H9 (cell line): Measurements from ENCODE around the gene FAM53B. TPM values are rescaled to one million over a fixed set of nuclear protein-coding genes. Genes with fewer than 3 reads are reported as not detected.

Experiments used
- DNase-seq: peaks from one replicate; pipeline ENCODE4 v3.0.0-alpha.2; 2017
- H2AFZ ChIP-seq: one replicate; pipeline ENCODE4 v1.6.1; 2013; ENCODE audit warnings: mild to moderate bottlenecking, low read length, control low read depth, moderate library complexity
- H2AK5ac ChIP-seq: 2 replicates; pipeline ENCODE4 v1.6.1; 2013; ENCODE audit warnings: low read length, control low read depth, mixed read lengths; ENCODE audit not compliant: insufficient read length
- H2BK120ac ChIP-seq: one replicate; pipeline ENCODE4 v1.6.1; 2013; ENCODE audit warnings: low read depth, mild to moderate bottlenecking, low read length, control low read depth, inconsistent platforms; ENCODE audit not compliant: poor library complexity, severe bottlenecking
- H2BK12ac ChIP-seq: 2 replicates; pipeline ENCODE4 v1.6.1; 2013; ENCODE audit warnings: low read length, control low read depth, mixed read lengths, low read depth; ENCODE audit not compliant: insufficient read length
- H2BK15ac ChIP-seq: 2 replicates; pipeline ENCODE4 v1.6.1; 2013; ENCODE audit warnings: low read depth, low read length, control low read depth
- H2BK20ac ChIP-seq: one replicate; pipeline ENCODE4 v1.6.1; 2013; ENCODE audit warnings: low read depth, mild to moderate bottlenecking, low read length, control low read depth, inconsistent platforms; ENCODE audit not compliant: poor library complexity, severe bottlenecking
- H2BK5ac ChIP-seq: 2 replicates; pipeline ENCODE4 v1.6.1; 2013; ENCODE audit warnings: low read length, control low read depth, mixed read lengths; ENCODE audit not compliant: insufficient read length
- H3K14ac ChIP-seq: 2 replicates; pipeline ENCODE4 v1.6.1; 2013; ENCODE audit warnings: low read length, control low read depth; ENCODE audit not compliant: insufficient read depth
- H3K18ac ChIP-seq: 2 replicates; pipeline ENCODE4 v1.6.1; 2013; ENCODE audit warnings: low read depth, mild to moderate bottlenecking, mixed read lengths, low read length, control low read depth; ENCODE audit not compliant: insufficient read length
- H3K23ac ChIP-seq: 2 replicates; pipeline ENCODE4 v1.6.1; 2013; ENCODE audit warnings: low read length, control low read depth, mixed read lengths, low read depth; ENCODE audit not compliant: insufficient read length
- H3K23me2 ChIP-seq: 2 replicates; pipeline ENCODE4 v1.6.1; 2013; ENCODE audit warnings: low read depth, mild to moderate bottlenecking, mixed read lengths, low read length, control low read depth; ENCODE audit not compliant: insufficient read length, poor library complexity, severe bottlenecking
- H3K27ac ChIP-seq: 2 replicates; pipeline ENCODE4 v1.5.1; 2013; ENCODE audit warnings: low read length, control low read depth, mixed read lengths, low read depth; ENCODE audit not compliant: insufficient read length
- H3K27me3 ChIP-seq: 2 replicates; pipeline ENCODE4 v1.6.1; 2013; ENCODE audit warnings: low read length, control low read depth, inconsistent platforms; ENCODE audit not compliant: insufficient read depth
- H3K4ac ChIP-seq: 2 replicates; pipeline ENCODE4 v1.6.1; 2013; ENCODE audit warnings: low read depth, mild to moderate bottlenecking, control low read depth, inconsistent platforms, low read length, moderate library complexity
- H3K4me1 ChIP-seq: 2 replicates; pipeline ENCODE4 v1.6.1; 2013; ENCODE audit warnings: low read length, control low read depth, inconsistent platforms; ENCODE audit not compliant: insufficient read depth
- H3K4me2 ChIP-seq: 2 replicates; pipeline ENCODE4 v1.6.1; 2013; ENCODE audit warnings: low read length, control low read depth, mixed read lengths; ENCODE audit not compliant: insufficient read length, insufficient read depth
- H3K56ac ChIP-seq: 2 replicates; pipeline ENCODE4 v1.6.1; 2013; ENCODE audit warnings: low read depth, mild to moderate bottlenecking, mixed read lengths, low read length, control low read depth; ENCODE audit not compliant: insufficient read length
- H3K79me1 ChIP-seq: 2 replicates; pipeline ENCODE4 v1.6.1; 2013; ENCODE audit warnings: low read depth, mild to moderate bottlenecking, moderate library complexity, low read length, control low read depth, inconsistent platforms; ENCODE audit not compliant: insufficient read depth, poor library complexity, severe bottlenecking
- H3K79me2 ChIP-seq: 2 replicates; pipeline ENCODE4 v1.6.1; 2013; ENCODE audit warnings: low read length, control low read depth, inconsistent platforms; ENCODE audit not compliant: insufficient read depth
- H3K9ac ChIP-seq: 2 replicates; pipeline ENCODE4 v1.6.1; 2013; ENCODE audit warnings: low read length, control low read depth, mixed read lengths; ENCODE audit not compliant: insufficient read length; ENCODE audit errors: extremely low read depth
- H3K9me3 ChIP-seq: one replicate; pipeline ENCODE4 v1.6.1; 2013; ENCODE audit warnings: low read depth, low read length, inconsistent platforms; ENCODE audit not compliant: control insufficient read depth
- H3T11ph ChIP-seq: one replicate; pipeline ENCODE4 v1.6.1; 2013; ENCODE audit warnings: mild to moderate bottlenecking, low read length, control low read depth, inconsistent platforms
- H4K20me1 ChIP-seq: one replicate; pipeline ENCODE4 v1.6.1; 2013; ENCODE audit not compliant: control insufficient read depth, insufficient read length, insufficient read depth
- H4K5ac ChIP-seq: 2 replicates; pipeline ENCODE4 v1.6.1; 2013; ENCODE audit warnings: low read depth, mild to moderate bottlenecking, mixed read lengths, low read length, control low read depth; ENCODE audit not compliant: insufficient read length
- H4K8ac ChIP-seq: replicated peaks from 2 replicates; pipeline ENCODE4 v1.6.1; 2013; ENCODE audit warnings: low read length, control low read depth, mixed read lengths, low read depth; ENCODE audit not compliant: insufficient read length
- H4K91ac ChIP-seq: 2 replicates; pipeline ENCODE4 v1.6.1; 2013; ENCODE audit warnings: low read depth, mild to moderate bottlenecking, moderate library complexity, mixed read lengths, low read length, control low read depth; ENCODE audit not compliant: insufficient read length
- H3K27ac Mint-ChIP-seq, 3 experiments: 2 replicates in 2 of 3; 3 replicates in 1 of 3; pipeline ENCODE4 v1.8.0; 2020 to 2021; ENCODE audit warnings: mixed read lengths in 3 of 3, mild to moderate bottlenecking in 1 of 3, moderate library complexity in 1 of 3
- H3K27me3 Mint-ChIP-seq: 2 replicates; pipeline ENCODE4 v1.8.0; 2021; ENCODE audit warnings: low read depth, mild to moderate bottlenecking, moderate library complexity, mixed read lengths
- H3K36me3 Mint-ChIP-seq, 3 experiments: 2 replicates in 2 of 3; 3 replicates in 1 of 3; pipeline ENCODE4 v1.8.0; 2020 to 2021; ENCODE audit warnings: low read depth in 3 of 3, mixed read lengths in 3 of 3; ENCODE audit not compliant: insufficient read depth in 1 of 3
- H3K4me1 Mint-ChIP-seq, 2 experiments: 2 replicates each; pipeline ENCODE4 v1.8.0; 2020; ENCODE audit warnings: mixed read lengths in 2 of 2
- H3K4me3 Mint-ChIP-seq, 2 experiments: 2 replicates in 1 of 2; 3 replicates in 1 of 2; pipeline ENCODE4 v1.8.0; 2020 to 2021; ENCODE audit warnings: mild to moderate bottlenecking in 2 of 2, mixed read lengths in 2 of 2, moderate library complexity in 1 of 2
- H3K9me3 Mint-ChIP-seq, 2 experiments: 2 replicates in 1 of 2; 3 replicates in 1 of 2; pipeline ENCODE4 v1.8.0; 2020; ENCODE audit warnings: mild to moderate bottlenecking in 2 of 2, mixed read lengths in 2 of 2, moderate library complexity in 1 of 2
- WGBS: extraction: QIAGEN DNeasy Blood & Tissue Kit; methylation state at CpG from one replicate; pipeline ENCODE4 v1.1.7; 2013; ENCODE audit warnings: missing lambda C conversion rate, low lambda C conversion rate, mixed read lengths; ENCODE audit not compliant: insufficient read length; ENCODE audit errors: extremely low coverage; 5-methylcytosine and 5-hydroxymethylcytosine counted together
- total RNA-seq: library from RNA; stranded (reverse); gene quantifications from 2 replicates; pipeline ENCODE4 v1.2.1, GENCODE V29; 2021
- TF ChIP-seq, protein P1 (sequence below): fragments of 200-600 bp; sonication (generic); conservative IDR thresholded peaks from 3 replicates; pipeline ENCODE4 v1.8.0; 2021; ENCODE audit warnings: antibody characterized with exemption, mild to moderate bottlenecking

Gene FAM53B
- total RNA-seq, 1 experiment from 2014 or later, result 11.5 TPM

DNA sequence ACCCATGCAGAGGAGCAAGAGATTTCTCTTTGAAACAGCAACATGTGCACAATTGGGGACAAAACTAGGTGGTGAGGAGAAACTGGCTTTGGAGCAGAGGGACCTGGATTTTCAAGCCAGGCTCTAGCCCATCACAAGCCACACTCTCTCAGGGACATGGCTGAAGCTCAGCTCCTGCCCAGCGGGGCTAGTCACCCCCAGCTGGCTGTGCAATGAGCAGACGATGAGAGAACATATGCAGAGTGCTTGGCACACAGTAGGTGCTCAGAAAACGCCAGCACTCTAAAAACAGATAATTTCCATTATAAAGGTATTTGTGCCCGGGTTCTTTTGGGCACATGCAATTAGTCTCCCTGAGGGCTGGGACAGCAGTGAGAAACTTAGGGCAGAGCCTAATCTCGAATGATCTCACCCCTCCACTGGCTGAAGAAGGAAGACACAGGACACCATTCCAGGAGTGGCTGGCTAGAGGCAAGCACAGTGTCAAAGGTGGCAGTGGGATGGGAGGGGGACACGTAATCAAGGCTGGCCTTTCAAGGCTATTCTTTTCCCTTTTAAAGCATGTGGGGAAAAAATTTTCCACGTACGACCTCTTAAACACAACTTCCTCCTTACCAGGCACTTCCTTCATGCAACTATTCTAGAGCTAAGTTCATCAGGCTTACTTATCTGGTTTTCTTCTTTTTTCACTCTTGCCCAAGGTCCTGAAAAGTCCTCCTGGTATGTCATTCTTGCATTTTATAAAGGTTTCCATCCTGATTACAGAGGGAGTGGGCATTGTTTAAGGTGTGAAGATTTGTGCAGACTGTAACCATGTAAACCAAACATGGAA is 15.1 kb downstream of the FAM53B start:
- Histone ChIP-seq H3K9me3 (no peaks in the 10 kb centered on the region), H3K9ac (no peak overlapping the region), H3K18ac (no peak overlapping the region), H2BK120ac (no peak overlapping the region), H4K8ac (no peak overlapping the region), H2BK15ac (no peak overlapping the region), H3K4ac (no peak overlapping the region), H4K5ac (no peak overlapping the region), H3K79me2 (no peaks in the 10 kb centered on the region), H3K14ac (no peak overlapping the region), H3K4me2 (no peak overlapping the region), H2BK12ac (no peak overlapping the region), H2BK5ac (no peak overlapping the region), H3K79me1 (no peaks in the 10 kb centered on the region), H3K27me3 (no peaks in the 10 kb centered on the region), H2AK5ac (no peak overlapping the region), H3K23ac (no peak overlapping the region), H3T11ph (no peak overlapping the region), H3K27ac (no peak overlapping the region), H3K4me1 (no peaks in the 10 kb centered on the region), H4K20me1 (no peaks in the 10 kb centered on the region), H2BK20ac (no peak overlapping the region), H3K23me2 (no peaks in the 10 kb centered on the region), H4K91ac (no peak overlapping the region), H3K56ac (no peak overlapping the region), H2AFZ (no peak overlapping the region)
- WGBS, result no CpG with 5 or more reads among the region's 8 CpGs
- peaks cover 21 to 31% of the 10 kb centered on the region in 2 experiments for H3K4me1 Mint-ChIP-seq
- no peaks in the 10 kb centered on the region; a peak in 1 of 5 replicates for H3K9me3 Mint-ChIP-seq
- peak overlapping the region in 1 of 3 experiments; percentile 49; a peak in 1 of 7 replicates for H3K27ac Mint-ChIP-seq
- TF ChIP-seq, protein P1, sequence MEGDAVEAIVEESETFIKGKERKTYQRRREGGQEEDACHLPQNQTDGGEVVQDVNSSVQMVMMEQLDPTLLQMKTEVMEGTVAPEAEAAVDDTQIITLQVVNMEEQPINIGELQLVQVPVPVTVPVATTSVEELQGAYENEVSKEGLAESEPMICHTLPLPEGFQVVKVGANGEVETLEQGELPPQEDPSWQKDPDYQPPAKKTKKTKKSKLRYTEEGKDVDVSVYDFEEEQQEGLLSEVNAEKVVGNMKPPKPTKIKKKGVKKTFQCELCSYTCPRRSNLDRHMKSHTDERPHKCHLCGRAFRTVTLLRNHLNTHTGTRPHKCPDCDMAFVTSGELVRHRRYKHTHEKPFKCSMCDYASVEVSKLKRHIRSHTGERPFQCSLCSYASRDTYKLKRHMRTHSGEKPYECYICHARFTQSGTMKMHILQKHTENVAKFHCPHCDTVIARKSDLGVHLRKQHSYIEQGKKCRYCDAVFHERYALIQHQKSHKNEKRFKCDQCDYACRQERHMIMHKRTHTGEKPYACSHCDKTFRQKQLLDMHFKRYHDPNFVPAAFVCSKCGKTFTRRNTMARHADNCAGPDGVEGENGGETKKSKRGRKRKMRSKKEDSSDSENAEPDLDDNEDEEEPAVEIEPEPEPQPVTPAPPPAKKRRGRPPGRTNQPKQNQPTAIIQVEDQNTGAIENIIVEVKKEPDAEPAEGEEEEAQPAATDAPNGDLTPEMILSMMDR, result no peak
- H3K4me3 Mint-ChIP-seq, result no peak overlapping the region
- DNase-seq, result no peak
- H3K36me3 Mint-ChIP-seq, result peaks cover 0 to 5% (median 2%) of the 10 kb centered on the region in 3 experiments; a peak in 5 of 7 replicates
- no peaks in the 10 kb centered on the region for H3K27me3 Mint-ChIP-seq
